GM19043 (cell line): ENCODE results near the gene MTA1.

Experiments
- ATAC-seq: cut with Tn5 transposase; IDR thresholded peaks from one replicate; pipeline ENCODE4 v1.9.1; 2021; ENCODE audit warnings: low read depth; ENCODE audit not compliant: unreplicated experiment

The MTA1 gene

GRCh38 chr14:105483300-105484068 lies 63.9 kb downstream of the MTA1 start:
- no peak for ATAC-seq

GRCh38 chr14:105484069-105484996 lies 64.7 kb downstream of the MTA1 start:
- ATAC-seq, result no peak

GRCh38 chr14:105484997-105485393 lies 65.4 kb downstream of the MTA1 start:
- ATAC-seq, result no peak

- ATAC-seq, result no peak
Measured at GRCh38 chr14:105485739-105486162, 66.1 kb downstream of the MTA1 start.

GRCh38 chr14:105486163-105486973 lies 66.7 kb downstream of the MTA1 start, which contains the start of gene CRIP1:
Gene CRIP1, plus strand, starts transcription at chr14:105486886. Its CDS starts 374 bp downstream, at chr14:105487260.
- ATAC-seq, result no peak

GRCh38 chr14:105486974-105487448 lies 67.4 kb downstream of the MTA1 start:
- ATAC-seq, result no peak

GRCh38 chr14:105487449-105487985 lies 67.9 kb downstream of the MTA1 start:
- no peak for ATAC-seq

- ATAC-seq, result no peak
Measured at GRCh38 chr14:105487986-105488777, 68.6 kb downstream of the MTA1 start.

- ATAC-seq, result no peak
Measured at GRCh38 chr14:105488781-105489541, 69.3 kb downstream of the MTA1 start.

GRCh38 chr14:105489542-105490266 lies 70.1 kb downstream of the MTA1 start:
- ATAC-seq, result no peak

- peak; percentile 0 for ATAC-seq
Measured at GRCh38 chr14:105490267-105490571, 70.6 kb downstream of the MTA1 start.

- peak; percentile 61 for ATAC-seq
Measured at GRCh38 chr14:105490572-105491365, 71.1 kb downstream of the MTA1 start, which contains the start of gene TEDC1. Gene TEDC1, plus strand, starts transcription at chr14:105491246. Its CDS starts 130 bp downstream, at chr14:105491376.

GRCh38 chr14:105491366-105491973 lies 71.8 kb downstream of the MTA1 start:
- ATAC-seq, result no peak

GRCh38 chr14:105492031-105492970 lies 72.7 kb downstream of the MTA1 start:
- ATAC-seq, result no peak

GRCh38 chr14:105492971-105493871 lies 73.6 kb downstream of the MTA1 start:
- no peak for ATAC-seq
